ENCODE data around the gene SORBS1.

SORBS1 gene

GRCh38 chr10:95389176-95389575 lies 172.0 kb downstream of the SORBS1 start:
- H3K9ac ChIP-seq (ENCODE audit: low read depth, low read length), result no peak overlapping the region
- no peaks in the 10 kb centered on the region for H3K36me3 ChIP-seq (ENCODE audit: insufficient read depth, low read length)
- H3K4me1 ChIP-seq (ENCODE audit: insufficient read depth, low read length), result 0 out of 2 replicates have a peak, but pooled peaks cover under 1% of the 10 kb centered on the region
- no peaks in the 10 kb centered on the region for H3K9me3 ChIP-seq (ENCODE audit: control insufficient read depth, insufficient read depth, low read length)

- no peak overlapping the region for H3K9ac ChIP-seq (ENCODE audit: low read depth, low read length)
- no peaks in the 10 kb centered on the region for H3K9me3 ChIP-seq (ENCODE audit: control insufficient read depth, insufficient read depth, low read length)
- no peaks in the 10 kb centered on the region for H3K4me1 ChIP-seq (ENCODE audit: insufficient read depth, low read length)
- H3K36me3 ChIP-seq (ENCODE audit: insufficient read depth, low read length), result no peaks in the 10 kb centered on the region; the same call in 1 of the 2 replicates
These were observed 172.6 kb downstream of the SORBS1 start for GRCh38 chr10:95388539-95388938.

DNA sequence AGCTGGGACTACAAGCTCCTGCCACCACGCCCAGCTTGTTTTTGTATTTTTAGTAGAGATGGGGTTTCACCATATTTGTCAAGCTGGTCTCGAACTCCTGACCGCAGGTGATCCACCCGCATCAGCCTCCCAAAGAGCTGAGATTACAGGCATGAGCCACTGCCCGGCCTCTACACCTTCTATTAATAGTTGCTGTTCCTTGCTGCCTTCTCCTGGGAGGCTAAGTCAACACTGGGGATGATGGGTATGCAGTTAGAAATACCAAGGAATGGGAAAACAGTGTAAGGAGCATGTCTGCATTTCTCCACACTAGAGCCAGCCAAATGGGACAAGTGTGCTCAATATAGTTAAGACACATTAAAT lies 173.1 kb downstream of the SORBS1 start:
- Histone ChIP-seq H3K4me1 (ENCODE audit: insufficient read depth, low read length) (no peaks in the 10 kb centered on the region), H3K36me3 (ENCODE audit: insufficient read depth, low read length) (no peaks in the 10 kb centered on the region; the same call in 1 of the 2 replicates), H3K9ac (ENCODE audit: low read depth, low read length) (no peak overlapping the region), H3K9me3 (ENCODE audit: control insufficient read depth, insufficient read depth, low read length) (no peaks in the 10 kb centered on the region)

DNA sequence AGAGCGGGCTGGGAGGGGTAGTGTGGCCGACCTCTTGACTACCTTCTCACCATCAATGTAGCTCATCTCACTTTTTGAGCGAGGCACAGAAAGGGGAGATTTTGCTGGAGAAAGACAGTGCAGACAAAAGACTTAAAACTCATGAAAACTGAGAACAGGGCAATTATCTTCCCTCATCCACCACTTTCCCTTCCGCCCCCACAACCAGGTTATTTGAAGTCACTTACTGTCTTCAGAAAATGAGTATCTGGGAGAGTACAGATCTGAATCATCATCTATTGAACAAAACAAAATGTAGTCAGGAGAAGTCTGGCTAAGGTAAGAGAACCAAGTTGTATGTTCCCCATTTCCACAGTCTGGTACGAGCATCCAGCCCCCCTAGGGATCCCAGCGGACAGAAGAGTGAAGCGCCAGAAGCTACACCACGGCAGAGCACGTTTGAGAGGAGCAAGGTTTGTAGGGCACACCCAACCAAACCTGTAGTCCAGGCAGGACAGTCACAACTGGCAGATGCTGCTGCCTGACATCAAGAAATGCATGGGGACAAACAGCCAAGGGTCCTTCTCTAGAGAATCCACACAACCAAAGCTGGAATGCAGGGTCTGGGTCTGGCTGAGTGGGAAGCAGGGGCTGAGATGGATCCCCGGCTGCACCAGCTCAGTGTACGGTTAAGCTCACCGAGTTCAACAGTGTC lies 177.0 kb downstream of the SORBS1 start:
- Histone ChIP-seq H3K9me3 (ENCODE audit: control insufficient read depth, insufficient read depth, low read length) (no peaks in the 10 kb centered on the region), H3K36me3 (ENCODE audit: insufficient read depth, low read length) (peaks cover 5% of the 10 kb centered on the region), H3K4me1 (ENCODE audit: insufficient read depth, low read length) (no peaks in the 10 kb centered on the region), H3K9ac (ENCODE audit: low read depth, low read length) (no peak overlapping the region)

GRCh38 chr10:95382596-95382995 lies 178.6 kb downstream of the SORBS1 start:
- Histone ChIP-seq H3K36me3 (ENCODE audit: insufficient read depth, low read length) (peaks cover 5% of the 10 kb centered on the region), H3K4me1 (ENCODE audit: insufficient read depth, low read length) (no peaks in the 10 kb centered on the region), H3K9me3 (ENCODE audit: control insufficient read depth, insufficient read depth, low read length) (no peaks in the 10 kb centered on the region), H3K9ac (ENCODE audit: low read depth, low read length) (no peak overlapping the region)

DNA sequence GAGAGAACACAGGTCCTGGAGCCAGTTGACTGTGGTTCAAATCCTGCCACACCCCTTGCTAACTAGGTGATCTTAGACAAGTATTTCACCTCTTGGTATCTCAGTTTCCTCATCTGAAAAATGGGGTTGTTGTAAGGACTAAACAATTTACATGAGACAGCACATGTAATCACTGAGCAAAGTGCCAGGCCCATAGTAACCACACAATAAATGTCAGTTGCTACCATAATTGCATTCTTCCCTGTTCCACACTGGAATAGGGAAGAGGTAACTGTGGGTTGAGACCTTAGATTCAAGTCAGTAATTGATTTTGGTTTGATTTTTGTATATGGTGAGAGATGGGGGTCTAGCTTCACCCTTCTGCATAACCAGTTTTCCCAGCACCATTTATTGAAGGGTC lies 179.0 kb downstream of the SORBS1 start:
- Histone ChIP-seq H3K9ac (ENCODE audit: low read depth, low read length) (no peak overlapping the region), H3K9me3 (ENCODE audit: control insufficient read depth, insufficient read depth, low read length) (no peaks in the 10 kb centered on the region), H3K4me1 (ENCODE audit: insufficient read depth, low read length) (no peaks in the 10 kb centered on the region), H3K36me3 (ENCODE audit: insufficient read depth, low read length) (peaks cover 5% of the 10 kb centered on the region)

GRCh38 chr10:95377950-95378349 lies 183.2 kb downstream of the SORBS1 start:
- no peaks in the 10 kb centered on the region for H3K4me1 ChIP-seq (ENCODE audit: insufficient read depth, low read length)
- no peak overlapping the region for H3K9ac ChIP-seq (ENCODE audit: low read depth, low read length)
- H3K36me3 ChIP-seq (ENCODE audit: insufficient read depth, low read length), result peaks cover 5% of the 10 kb centered on the region; the same call in 1 of the 2 replicates
- H3K9me3 ChIP-seq (ENCODE audit: control insufficient read depth, insufficient read depth, low read length), result no peaks in the 10 kb centered on the region

DNA sequence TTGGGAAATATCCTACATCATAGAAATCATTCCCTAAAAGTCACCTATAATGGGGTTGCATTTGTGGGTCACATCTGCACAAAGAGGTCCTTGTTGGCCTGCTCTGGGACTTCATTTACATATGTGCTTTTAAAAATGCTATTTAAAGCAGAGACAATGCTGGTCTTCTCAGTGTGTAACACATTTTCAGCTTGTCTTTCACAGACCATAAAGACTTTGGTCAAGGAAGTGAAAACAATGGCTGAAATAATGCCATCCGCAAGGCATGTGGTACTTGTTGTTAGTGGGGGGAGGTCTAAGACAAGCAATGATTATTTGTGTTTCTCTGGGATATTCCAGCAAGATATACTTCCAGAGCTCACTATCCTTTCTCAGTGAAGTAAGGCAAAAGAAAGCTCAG lies 185.8 kb downstream of the SORBS1 start:
- Histone ChIP-seq H3K4me1 (ENCODE audit: insufficient read depth, low read length) (peaks cover 13% of the 10 kb centered on the region; the same call in 1 of the 2 replicates), H3K9me3 (ENCODE audit: control insufficient read depth, insufficient read depth, low read length) (no peaks in the 10 kb centered on the region), H3K9ac (ENCODE audit: low read depth, low read length) (no peak overlapping the region), H3K36me3 (ENCODE audit: insufficient read depth, low read length) (no peaks in the 10 kb centered on the region)

DNA sequence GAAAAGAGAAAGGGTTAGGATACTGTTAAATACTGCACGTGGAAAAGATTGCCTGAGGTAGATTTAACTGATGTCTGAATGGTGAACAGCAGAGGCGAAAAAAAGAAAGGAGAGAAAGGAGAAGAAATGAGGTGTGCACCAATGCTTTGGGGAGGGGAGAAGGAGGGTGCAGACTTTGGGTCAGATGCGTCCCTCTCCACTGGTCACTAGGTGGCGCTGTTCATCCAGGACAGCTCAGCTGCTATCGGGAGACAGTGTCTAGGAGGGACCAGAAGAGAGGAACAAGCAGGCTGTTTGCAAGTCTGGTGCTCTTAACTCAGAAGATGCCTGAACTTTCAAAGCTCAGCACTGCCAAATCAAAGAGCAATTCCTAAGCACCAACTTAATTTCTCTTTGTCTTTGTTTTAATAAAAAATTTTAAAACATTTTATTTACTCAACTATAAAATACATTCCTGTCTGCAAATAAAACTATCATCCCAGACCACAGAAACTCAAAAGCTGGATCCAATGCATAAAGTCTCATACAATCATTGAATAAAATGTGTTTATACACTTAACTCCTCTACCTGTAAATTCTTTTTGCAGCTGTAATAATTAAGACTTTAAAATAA lies 186.5 kb downstream of the SORBS1 start:
- H3K36me3 ChIP-seq (ENCODE audit: insufficient read depth, low read length), result no peaks in the 10 kb centered on the region
- peaks cover 13% of the 10 kb centered on the region; the same call in 1 of the 2 replicates for H3K4me1 ChIP-seq (ENCODE audit: insufficient read depth, low read length)
- H3K9ac ChIP-seq (ENCODE audit: low read depth, low read length), result no peak overlapping the region
- no peaks in the 10 kb centered on the region for H3K9me3 ChIP-seq (ENCODE audit: control insufficient read depth, insufficient read depth, low read length)

GRCh38 chr10:95373660-95374059 lies 187.5 kb downstream of the SORBS1 start:
- Histone ChIP-seq H3K9me3 (ENCODE audit: control insufficient read depth, insufficient read depth, low read length) (no peaks in the 10 kb centered on the region), H3K4me1 (ENCODE audit: insufficient read depth, low read length) (peaks cover 13% of the 10 kb centered on the region; the same call in 1 of the 2 replicates), H3K9ac (ENCODE audit: low read depth, low read length) (no peak overlapping the region), H3K36me3 (ENCODE audit: insufficient read depth, low read length) (no peaks in the 10 kb centered on the region)

- no peaks in the 10 kb centered on the region for H3K9me3 ChIP-seq (ENCODE audit: control insufficient read depth, insufficient read depth, low read length)
- H3K9ac ChIP-seq (ENCODE audit: low read depth, low read length), result no peak overlapping the region
- H3K36me3 ChIP-seq (ENCODE audit: insufficient read depth, low read length), result no peaks in the 10 kb centered on the region
- H3K4me1 ChIP-seq (ENCODE audit: insufficient read depth, low read length), result no peaks in the 10 kb centered on the region
These were observed 196.8 kb downstream of the SORBS1 start for GRCh38 chr10:95364342-95364741.

- Histone ChIP-seq H3K36me3 (ENCODE audit: insufficient read depth, low read length) (no peaks in the 10 kb centered on the region), H3K9me3 (ENCODE audit: control insufficient read depth, insufficient read depth, low read length) (no peaks in the 10 kb centered on the region), H3K4me1 (ENCODE audit: insufficient read depth, low read length) (no peaks in the 10 kb centered on the region), H3K9ac (ENCODE audit: low read depth, low read length) (no peak overlapping the region)
These were observed 197.8 kb downstream of the SORBS1 start for GRCh38 chr10:95363303-95363912.

- no peaks in the 10 kb centered on the region for H3K36me3 ChIP-seq (ENCODE audit: insufficient read depth, low read length)
- H3K9me3 ChIP-seq (ENCODE audit: control insufficient read depth, insufficient read depth, low read length), result no peaks in the 10 kb centered on the region
- no peaks in the 10 kb centered on the region for H3K4me1 ChIP-seq (ENCODE audit: insufficient read depth, low read length)
- no peak overlapping the region for H3K9ac ChIP-seq (ENCODE audit: low read depth, low read length)
These were observed 201.0 kb downstream of the SORBS1 start for GRCh38 chr10:95360122-95360714.

DNA sequence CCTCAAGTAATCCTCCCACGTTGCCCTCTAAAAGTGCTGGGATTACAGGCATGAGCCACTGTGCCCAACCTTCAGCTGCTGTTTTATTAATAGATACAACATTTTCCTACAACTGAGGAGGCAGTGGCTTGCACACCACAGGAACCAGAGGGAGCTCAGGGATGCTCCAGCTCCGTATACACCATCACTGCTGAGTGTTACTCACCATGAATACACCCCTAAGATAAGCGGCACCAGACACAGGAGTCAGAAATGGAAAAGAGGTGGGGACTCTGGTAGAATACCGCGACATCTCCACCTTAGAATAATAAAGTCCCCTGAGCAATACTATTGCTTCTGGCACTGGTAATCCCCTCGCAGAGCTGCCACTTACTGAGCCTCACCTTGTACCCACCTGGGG lies 201.7 kb downstream of the SORBS1 start:
- H3K4me1 ChIP-seq (ENCODE audit: insufficient read depth, low read length), result no peaks in the 10 kb centered on the region
- no peak overlapping the region for H3K9ac ChIP-seq (ENCODE audit: low read depth, low read length)
- no peaks in the 10 kb centered on the region for H3K9me3 ChIP-seq (ENCODE audit: control insufficient read depth, insufficient read depth, low read length)
- no peaks in the 10 kb centered on the region for H3K36me3 ChIP-seq (ENCODE audit: insufficient read depth, low read length)

All from ES-I3 (cell line).